Activated T-cell treated with anti-CD3 and anti-CD28 coated beads for 24 hours (primary cell): ENCODE results near the gene RNF26.
A peak's percentile ranks its signal among the peaks of the same experiment; 100 is the strongest.
"Not testable (repeated sequence)": the region's sequence is repeated elsewhere in the genome, so short reads cannot be mapped to it uniquely, and the experiment has no call there.

ENCODE experiments used
- DNase-seq: peaks from one replicate; pipeline ENCODE4 v3.0.0-alpha.2; 2020; ENCODE audit warnings: low read depth

The RNF26 gene

GRCh38 chr11:119371778-119372182, 37.5 kb downstream of the RNF26 start:
- DNase-seq, result no peak

- no peak for DNase-seq
Measured at GRCh38 chr11:119372260-119373058, 38.1 kb downstream of the RNF26 start.

- DNase-seq, result no peak
Measured at GRCh38 chr11:119373059-119373920, 39.0 kb downstream of the RNF26 start.

DNA sequence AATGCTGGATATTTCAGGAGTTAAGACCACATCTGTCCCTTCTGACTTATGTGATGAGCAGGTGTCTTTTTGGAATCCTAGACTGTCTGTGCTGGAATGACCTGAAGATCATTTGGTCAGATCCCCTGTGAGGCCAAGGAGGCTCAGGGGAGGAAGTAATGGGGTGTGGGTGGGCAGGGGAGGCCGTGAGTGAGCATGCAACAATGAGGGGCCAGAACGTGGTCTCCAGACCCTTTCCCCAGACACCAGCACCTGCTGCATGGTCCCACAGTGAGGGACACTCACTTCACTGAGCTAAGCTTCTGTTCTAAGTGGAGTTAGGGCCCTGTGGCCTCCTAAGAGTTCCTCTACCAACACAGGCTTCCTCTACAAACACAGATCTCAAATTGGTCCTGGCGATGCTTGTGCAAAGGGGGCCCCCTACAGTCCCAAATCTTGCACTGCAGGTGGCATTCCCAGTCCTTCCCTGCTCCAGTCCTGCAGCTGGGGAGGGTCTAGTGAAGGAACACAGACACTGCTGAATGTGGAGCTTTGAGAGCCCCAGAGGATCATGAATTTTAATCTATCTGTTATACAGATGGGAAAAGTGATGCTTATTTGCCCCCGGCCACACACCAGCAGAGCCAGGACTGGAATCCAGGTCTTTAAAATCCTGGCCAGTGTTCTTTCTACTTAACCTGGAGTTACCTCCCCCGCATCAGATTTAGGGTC, 39.7 kb downstream of the RNF26 start:
- no peak for DNase-seq

DNA sequence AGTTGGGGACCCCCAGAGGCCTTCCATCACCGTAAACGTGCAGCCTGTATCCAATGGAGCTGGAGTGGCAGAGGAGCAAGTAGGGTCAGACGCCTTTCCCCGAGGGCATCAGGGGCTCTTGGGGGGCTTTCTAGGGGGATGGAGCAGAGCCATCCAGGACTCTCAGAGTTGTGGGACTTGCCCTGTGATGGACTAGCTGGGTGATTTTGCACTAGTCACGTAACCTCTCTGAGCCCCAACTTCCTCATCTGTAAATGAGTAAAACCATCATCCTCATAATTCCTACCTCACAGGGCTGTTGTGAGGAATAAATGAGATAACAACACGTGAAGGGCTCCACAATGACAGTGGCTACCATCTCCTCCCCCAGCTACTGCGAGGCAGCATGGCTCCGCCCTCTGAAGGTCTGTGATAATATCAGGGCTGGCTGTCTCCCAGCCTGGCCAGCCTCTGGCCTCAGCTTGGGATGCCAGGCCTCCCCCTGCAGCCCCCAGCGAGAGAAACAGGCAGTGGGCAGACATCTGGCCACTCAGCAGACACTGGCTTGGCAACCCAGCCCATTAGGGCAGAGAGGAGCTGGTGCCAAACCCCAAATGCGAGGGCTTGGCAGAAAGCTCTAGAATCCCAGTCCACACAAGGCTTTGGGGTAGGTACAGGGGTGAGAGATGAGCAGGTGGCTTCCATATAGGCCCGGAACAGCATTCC, 40.5 kb downstream of the RNF26 start:
- DNase-seq, result no peak

DNA sequence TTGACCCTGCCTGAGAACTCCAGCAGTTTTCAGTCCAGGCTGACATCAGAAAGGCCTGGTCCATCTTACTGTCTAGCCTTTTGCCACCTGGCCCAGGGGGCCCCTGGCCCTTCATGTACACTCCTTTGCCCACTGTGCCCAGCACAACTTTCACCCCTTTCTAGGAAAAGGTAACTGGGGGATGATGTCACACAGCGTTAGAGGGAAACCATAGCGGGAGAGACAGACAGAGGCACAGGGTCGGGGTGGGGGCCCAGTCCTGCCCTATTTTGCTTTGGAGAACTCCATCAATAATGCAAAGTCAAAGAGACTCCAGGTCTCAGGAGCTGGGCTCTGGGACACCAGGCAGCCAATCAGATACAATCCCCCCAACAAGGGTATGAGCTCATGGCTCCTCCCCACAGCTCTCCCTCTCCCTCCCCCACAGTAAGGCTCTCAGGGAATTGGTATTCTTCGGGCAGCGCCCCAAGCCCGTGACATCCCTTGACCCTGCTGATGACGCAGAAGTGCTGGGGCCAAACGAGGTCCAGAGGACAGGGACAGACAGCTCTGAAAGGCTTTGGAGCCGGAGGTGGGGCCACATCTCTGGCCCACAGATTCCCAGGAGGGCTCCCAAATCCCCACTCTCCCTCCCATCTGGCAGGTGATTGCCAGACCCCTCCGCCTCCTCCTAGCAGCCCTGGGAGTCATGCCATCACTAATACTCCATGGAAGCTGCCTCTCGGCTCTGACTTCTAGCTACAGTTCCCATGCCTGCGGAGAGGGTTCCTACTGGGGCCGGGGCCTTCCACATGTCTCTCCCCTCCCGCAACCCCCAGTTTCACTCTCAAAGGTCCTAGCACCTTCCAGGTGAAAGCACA, 41.2 kb downstream of the RNF26 start:
- no peak for DNase-seq

DNA sequence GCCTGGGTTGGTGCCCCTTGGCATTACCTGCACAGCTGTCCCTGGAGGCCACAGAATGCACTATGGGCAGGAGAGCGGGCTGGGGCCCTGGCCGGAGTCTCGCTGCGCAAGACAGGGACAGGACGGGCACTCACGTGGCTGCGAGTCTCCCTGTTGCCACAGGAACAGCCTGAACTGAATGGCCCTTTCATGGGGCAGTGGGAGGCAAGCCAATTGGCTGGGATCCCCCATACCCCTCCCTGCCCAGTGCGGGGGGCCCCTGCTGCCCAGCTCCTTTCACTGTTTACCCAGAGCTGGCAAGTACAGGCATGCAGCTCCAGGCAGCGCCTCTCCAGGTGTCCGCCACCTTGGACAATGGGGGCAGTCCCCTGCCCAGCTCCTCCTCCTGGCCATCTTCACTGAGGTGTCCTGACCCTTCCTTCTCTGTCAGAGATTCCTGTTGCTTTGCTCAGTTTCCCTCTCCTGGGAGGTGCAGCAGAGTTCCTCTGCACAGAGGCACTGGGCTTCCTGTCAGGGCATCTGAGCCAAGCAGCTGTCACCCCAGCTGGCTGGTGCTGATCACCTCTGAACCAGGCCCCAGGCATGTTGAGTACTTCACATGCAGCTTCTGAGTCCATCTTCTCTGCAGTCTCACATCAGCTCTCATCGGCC, 42.0 kb downstream of the RNF26 start:
- DNase-seq, result no peak

- no peak for DNase-seq
Measured at GRCh38 chr11:119377112-119377901, 43.0 kb downstream of the RNF26 start.

DNA sequence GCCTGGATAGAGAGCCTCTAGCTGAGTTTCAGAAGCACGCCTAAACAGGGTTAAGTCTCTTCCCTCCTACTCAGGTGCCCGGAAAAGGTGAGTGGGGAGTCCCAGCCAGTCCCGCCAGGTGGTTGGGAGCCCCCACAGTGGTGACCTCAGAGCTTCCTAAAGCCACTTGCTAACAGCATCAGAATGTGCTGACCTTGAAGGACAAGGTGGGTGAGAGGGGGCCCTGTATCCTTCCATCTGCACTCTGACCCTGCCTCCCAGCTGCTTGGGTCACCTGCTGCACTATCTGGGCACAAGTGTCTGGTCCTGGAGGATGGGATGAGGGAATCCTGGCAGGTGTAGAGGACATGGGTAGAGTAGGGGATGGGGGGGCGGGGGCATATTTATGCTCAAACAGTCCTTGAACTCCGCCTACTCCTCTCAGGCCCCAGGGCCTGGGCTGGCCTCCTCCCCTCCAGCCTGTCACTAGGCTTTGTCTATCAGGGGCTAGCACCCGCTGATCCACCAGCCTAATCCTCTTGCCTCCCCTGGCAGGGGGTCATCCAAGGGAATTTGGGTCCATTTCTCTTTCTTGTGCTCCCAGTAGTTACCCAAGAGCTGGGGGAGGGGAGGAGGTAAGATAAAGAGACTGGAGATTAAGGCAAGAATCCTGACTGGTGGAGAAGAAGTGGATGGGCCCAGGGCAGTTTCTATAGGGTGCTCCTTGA, 43.8 kb downstream of the RNF26 start:
- DNase-seq, result no peak

GRCh38 chr11:119378851-119379465, 44.6 kb downstream of the RNF26 start:
- no peak for DNase-seq

DNA sequence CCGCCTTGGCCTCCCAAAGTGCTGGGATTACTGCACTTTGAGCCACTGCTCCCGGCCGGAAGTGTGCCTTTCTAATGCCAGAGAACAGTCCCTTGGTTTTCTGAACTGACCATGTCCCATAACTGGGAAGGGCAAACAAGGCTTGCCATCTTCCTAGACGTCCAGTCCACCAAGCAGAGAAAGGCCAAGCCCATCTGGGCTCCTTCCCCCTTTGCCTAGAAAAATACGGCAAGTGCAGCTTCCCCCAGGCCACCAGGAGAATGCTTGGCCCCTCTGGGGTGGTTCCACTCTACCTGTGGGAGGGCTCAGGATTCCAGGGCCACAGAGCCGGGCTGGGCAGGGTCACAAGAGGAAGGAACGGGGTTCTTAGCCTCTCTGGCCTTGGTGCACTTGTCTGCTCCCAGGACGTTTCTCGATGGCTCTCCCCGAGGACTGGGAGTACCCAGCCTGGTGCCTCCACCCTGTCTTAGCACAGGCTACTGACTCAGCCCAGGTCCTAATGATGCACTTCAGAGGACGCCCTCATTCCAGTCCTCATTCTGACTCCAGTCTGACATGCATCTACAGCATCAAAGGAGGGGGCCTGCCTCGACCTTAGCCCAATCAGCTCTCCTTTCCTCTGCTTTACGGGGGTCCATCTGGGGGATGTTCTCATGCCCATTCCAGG, 46.0 kb downstream of the RNF26 start:
- no peak for DNase-seq

DNA sequence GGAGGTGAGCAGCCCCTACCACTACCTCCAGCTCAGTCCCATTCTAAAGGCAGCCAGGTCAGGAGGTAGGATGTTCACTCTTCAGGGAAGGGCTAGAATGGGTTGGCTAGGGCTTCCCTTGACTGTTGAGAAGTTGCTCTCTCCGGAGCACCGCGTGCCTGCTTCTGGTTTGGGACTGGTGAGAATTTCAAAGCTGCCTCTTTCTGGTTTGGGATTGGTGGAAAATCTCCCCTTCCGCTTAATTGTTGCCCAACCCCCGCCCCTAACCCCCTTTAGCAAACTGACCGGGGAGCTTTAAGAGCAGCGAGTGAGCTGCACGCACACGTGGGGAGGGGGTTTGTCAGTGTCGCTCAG, 46.5 kb downstream of the RNF26 start:
- DNase-seq, result no peak

DNA sequence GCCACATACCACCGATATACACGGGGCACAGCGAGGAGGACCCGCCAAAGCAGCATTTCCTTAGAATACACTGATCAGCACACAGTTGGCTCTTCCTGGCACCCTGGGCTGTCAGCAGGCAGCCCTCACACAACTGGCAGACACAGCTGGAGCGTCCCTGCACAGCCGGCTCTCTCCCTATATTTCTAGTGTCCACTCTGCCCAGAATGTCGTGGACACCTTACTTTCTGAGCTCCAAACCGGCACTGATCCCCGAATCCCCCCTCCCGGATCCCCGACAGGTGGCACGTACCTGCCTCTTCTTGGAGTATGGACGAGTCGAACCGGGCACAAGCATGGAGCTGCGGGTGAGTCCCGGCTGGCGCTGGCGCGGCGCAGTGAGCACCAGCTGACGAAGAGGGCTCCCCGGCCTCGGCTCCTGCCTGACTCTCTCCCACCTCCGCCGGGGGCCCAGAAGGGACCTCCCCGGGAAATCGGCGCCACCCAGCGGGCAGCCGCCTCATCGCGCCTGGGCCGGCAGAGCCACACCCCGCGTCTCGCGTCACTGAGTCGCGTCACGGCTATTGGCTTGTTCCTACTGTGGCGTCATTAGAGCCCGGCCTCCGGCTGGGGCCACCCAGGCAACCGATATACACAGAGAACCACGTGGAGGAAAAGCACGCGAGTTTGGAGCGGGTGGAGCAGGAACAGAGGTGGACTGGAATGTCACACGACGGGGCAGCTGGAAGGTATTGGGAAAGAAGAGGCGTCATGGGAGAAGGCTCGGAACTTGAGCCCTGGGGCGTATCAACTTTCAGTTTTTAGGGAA, 47.1 kb downstream of the RNF26 start, which contains the start of gene USP2:
Gene USP2 (minus strand): TSS at position 510 of the 808 bp plus-strand sequence. CDS start 8,210 bp downstream, outside the sequence.
- DNase-seq, result peak; percentile 97

DNA sequence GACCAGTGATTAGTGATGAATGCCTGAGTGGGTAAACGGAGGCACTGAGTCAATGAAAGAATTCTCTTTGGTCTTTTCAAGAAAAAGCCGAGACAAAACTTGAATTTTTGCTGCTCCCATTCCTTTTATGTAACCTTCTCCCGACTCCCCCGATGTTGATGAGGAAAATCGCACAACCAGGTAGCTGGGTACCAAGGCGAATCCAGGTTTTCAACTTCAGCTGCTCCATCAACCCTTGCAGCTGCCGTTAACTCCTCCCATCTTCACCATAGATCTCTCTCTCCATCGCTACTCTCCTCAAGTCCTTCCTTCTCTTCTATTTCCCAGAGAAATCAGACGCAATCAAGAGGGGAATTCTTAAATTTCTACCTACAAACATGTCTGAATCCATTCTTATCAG, 47.8 kb downstream of the RNF26 start:
- no peak for DNase-seq

DNA sequence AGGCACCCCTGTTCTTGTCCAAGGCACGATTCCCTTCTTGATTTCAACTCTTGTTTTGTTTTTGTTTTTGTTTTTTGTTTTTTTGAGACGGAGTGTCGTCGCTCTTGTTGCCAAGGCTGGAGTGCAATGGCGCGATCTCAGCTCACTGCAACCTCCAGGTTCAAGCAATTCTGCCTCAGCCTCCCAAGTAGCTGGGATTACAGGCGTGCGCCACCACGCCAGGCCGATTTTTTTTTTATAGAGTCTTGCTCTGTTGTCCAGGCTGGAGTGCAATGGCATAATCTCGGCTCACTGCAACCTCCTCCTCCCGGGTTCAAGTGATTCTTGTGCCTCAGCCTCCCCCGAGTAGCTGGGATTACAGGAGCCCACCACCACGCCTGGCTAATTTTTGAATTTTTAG, 48.2 kb downstream of the RNF26 start:
- not testable (repeated sequence) for DNase-seq

GRCh38 chr11:119384332-119384731, 50.0 kb downstream of the RNF26 start:
- DNase-seq, result no peak
